ENCODE measurements around the gene EFEMP1. TPM values are rescaled to one million over a fixed set of nuclear protein-coding genes. Genes with fewer than 3 reads are reported as not detected.

The EFEMP1 gene
- polyA plus RNA-seq, 1 donor = 38.0 TPM

- no CpG with 5 or more reads among the region's 2 CpGs for WGBS (ENCODE audit: insufficient coverage, low lambda C conversion rate)
- Histone ChIP-seq H3K4me3 (ENCODE audit: low read length) (no peak overlapping the region), H3K27me3 (ENCODE audit: control insufficient read depth, insufficient read depth, low read length) (no peaks in the 10 kb centered on the region), H3K4me1 (ENCODE audit: control insufficient read depth, insufficient read depth, low read length) (no peaks in the 10 kb centered on the region), H3K9me3 (ENCODE audit: control insufficient read depth, low read depth, low read length) (no peaks in the 10 kb centered on the region), H3K36me3 (ENCODE audit: control insufficient read depth, insufficient read depth, low read length) (no peaks in the 10 kb centered on the region), H3K27ac (ENCODE audit: low read length) (no peak overlapping the region)
- DNase-seq = no peak
Observed at GRCh38 chr2:55901941-55902340, 21.6 kb downstream of the EFEMP1 start.

GRCh38 chr2:55901322-55901721 is 22.3 kb downstream of the EFEMP1 start:
- H3K4me3 ChIP-seq (ENCODE audit: low read length) = no peak overlapping the region
- H3K27ac ChIP-seq (ENCODE audit: low read length) = no peak overlapping the region
- H3K4me1 ChIP-seq (ENCODE audit: control insufficient read depth, insufficient read depth, low read length) = no peaks in the 10 kb centered on the region
- peak; percentile 5 to 32 for DNase-seq
- H3K36me3 ChIP-seq (ENCODE audit: control insufficient read depth, insufficient read depth, low read length) = no peaks in the 10 kb centered on the region
- no peaks in the 10 kb centered on the region for H3K27me3 ChIP-seq (ENCODE audit: control insufficient read depth, insufficient read depth, low read length)
- H3K9me3 ChIP-seq (ENCODE audit: control insufficient read depth, low read depth, low read length) = no peaks in the 10 kb centered on the region
- WGBS (ENCODE audit: insufficient coverage, low lambda C conversion rate) = no CpG with 5 or more reads among the region's 1 CpG

GRCh38 chr2:55899881-55900280 is 23.7 kb downstream of the EFEMP1 start:
- Histone ChIP-seq H3K4me3 (ENCODE audit: low read length) (no peak overlapping the region), H3K9me3 (ENCODE audit: control insufficient read depth, low read depth, low read length) (no peaks in the 10 kb centered on the region), H3K36me3 (ENCODE audit: control insufficient read depth, insufficient read depth, low read length) (no peaks in the 10 kb centered on the region), H3K4me1 (ENCODE audit: control insufficient read depth, insufficient read depth, low read length) (no peaks in the 10 kb centered on the region), H3K27me3 (ENCODE audit: control insufficient read depth, insufficient read depth, low read length) (no peaks in the 10 kb centered on the region), H3K27ac (ENCODE audit: low read length) (no peak overlapping the region)
- no peak for DNase-seq
- 92% methylated on average over 2 of the region's 2 CpGs for WGBS (ENCODE audit: insufficient coverage, low lambda C conversion rate)

GRCh38 chr2:55898386-55899040 is 25.1 kb downstream of the EFEMP1 start:
- no peak overlapping the region for H3K4me3 ChIP-seq (ENCODE audit: low read length)
- no peak overlapping the region for H3K27ac ChIP-seq (ENCODE audit: low read length)
- no peak for DNase-seq
- H3K27me3 ChIP-seq (ENCODE audit: control insufficient read depth, insufficient read depth, low read length) = no peaks in the 10 kb centered on the region
- no peaks in the 10 kb centered on the region for H3K9me3 ChIP-seq (ENCODE audit: control insufficient read depth, low read depth, low read length)
- 100% methylated on average over 3 of the region's 5 CpGs for WGBS (ENCODE audit: insufficient coverage, low lambda C conversion rate)
- no peaks in the 10 kb centered on the region for H3K36me3 ChIP-seq (ENCODE audit: control insufficient read depth, insufficient read depth, low read length)
- H3K4me1 ChIP-seq (ENCODE audit: control insufficient read depth, insufficient read depth, low read length) = no peaks in the 10 kb centered on the region

- Histone ChIP-seq H3K4me1 (ENCODE audit: control insufficient read depth, insufficient read depth, low read length) (no peaks in the 10 kb centered on the region), H3K27me3 (ENCODE audit: control insufficient read depth, insufficient read depth, low read length) (no peaks in the 10 kb centered on the region), H3K9me3 (ENCODE audit: control insufficient read depth, low read depth, low read length) (no peaks in the 10 kb centered on the region), H3K4me3 (ENCODE audit: low read length) (no peak overlapping the region), H3K27ac (ENCODE audit: low read length) (no peak overlapping the region), H3K36me3 (ENCODE audit: control insufficient read depth, insufficient read depth, low read length) (no peaks in the 10 kb centered on the region)
- DNase-seq = no peak
Observed at GRCh38 chr2:55896633-55897032, 26.9 kb downstream of the EFEMP1 start.

- WGBS (ENCODE audit: insufficient coverage, low lambda C conversion rate) = 100% methylated on average over 1 of the region's 2 CpGs
- H3K27me3 ChIP-seq (ENCODE audit: control insufficient read depth, insufficient read depth, low read length) = no peaks in the 10 kb centered on the region
- no peak overlapping the region for H3K27ac ChIP-seq (ENCODE audit: low read length)
- no peak overlapping the region for H3K4me3 ChIP-seq (ENCODE audit: low read length)
- no peaks in the 10 kb centered on the region for H3K9me3 ChIP-seq (ENCODE audit: control insufficient read depth, low read depth, low read length)
- H3K36me3 ChIP-seq (ENCODE audit: control insufficient read depth, insufficient read depth, low read length) = no peaks in the 10 kb centered on the region
- H3K4me1 ChIP-seq (ENCODE audit: control insufficient read depth, insufficient read depth, low read length) = no peaks in the 10 kb centered on the region
- no peak for DNase-seq
Observed at GRCh38 chr2:55894720-55895119, 28.9 kb downstream of the EFEMP1 start.

GRCh38 chr2:55891671-55892094 is 31.9 kb downstream of the EFEMP1 start:
- H3K4me1 ChIP-seq (ENCODE audit: control insufficient read depth, insufficient read depth, low read length) = no peaks in the 10 kb centered on the region
- H3K27me3 ChIP-seq (ENCODE audit: control insufficient read depth, insufficient read depth, low read length) = no peaks in the 10 kb centered on the region
- no CpG with 5 or more reads among the region's 2 CpGs for WGBS (ENCODE audit: insufficient coverage, low lambda C conversion rate)
- H3K27ac ChIP-seq (ENCODE audit: low read length) = no peak overlapping the region
- no peaks in the 10 kb centered on the region for H3K36me3 ChIP-seq (ENCODE audit: control insufficient read depth, insufficient read depth, low read length)
- no peak overlapping the region for H3K4me3 ChIP-seq (ENCODE audit: low read length)
- H3K9me3 ChIP-seq (ENCODE audit: control insufficient read depth, low read depth, low read length) = no peaks in the 10 kb centered on the region
- DNase-seq = no peak

- Histone ChIP-seq H3K27me3 (ENCODE audit: control insufficient read depth, insufficient read depth, low read length) (no peaks in the 10 kb centered on the region), H3K36me3 (ENCODE audit: control insufficient read depth, insufficient read depth, low read length) (no peaks in the 10 kb centered on the region), H3K9me3 (ENCODE audit: control insufficient read depth, low read depth, low read length) (no peaks in the 10 kb centered on the region), H3K27ac (ENCODE audit: low read length) (no peak overlapping the region), H3K4me3 (ENCODE audit: low read length) (no peak overlapping the region), H3K4me1 (ENCODE audit: control insufficient read depth, insufficient read depth, low read length) (no peaks in the 10 kb centered on the region)
- WGBS (ENCODE audit: insufficient coverage, low lambda C conversion rate) = no CpG with 5 or more reads among the region's 3 CpGs
- no peak for DNase-seq
Observed at GRCh38 chr2:55888936-55889335, 34.6 kb downstream of the EFEMP1 start.

- DNase-seq = no peak
- no peak overlapping the region for H3K4me3 ChIP-seq (ENCODE audit: low read length)
- no peak overlapping the region for H3K27ac ChIP-seq (ENCODE audit: low read length)
- H3K36me3 ChIP-seq (ENCODE audit: control insufficient read depth, insufficient read depth, low read length) = no peaks in the 10 kb centered on the region
- WGBS (ENCODE audit: insufficient coverage, low lambda C conversion rate) = no CpG with 5 or more reads among the region's 7 CpGs
- H3K4me1 ChIP-seq (ENCODE audit: control insufficient read depth, insufficient read depth, low read length) = no peaks in the 10 kb centered on the region
- no peaks in the 10 kb centered on the region for H3K9me3 ChIP-seq (ENCODE audit: control insufficient read depth, low read depth, low read length)
- H3K27me3 ChIP-seq (ENCODE audit: control insufficient read depth, insufficient read depth, low read length) = no peaks in the 10 kb centered on the region
Observed at GRCh38 chr2:55887901-55888624, 35.5 kb downstream of the EFEMP1 start.

- no peak overlapping the region for H3K4me3 ChIP-seq (ENCODE audit: low read length)
- 51% methylated on average over 2 of the region's 2 CpGs for WGBS (ENCODE audit: insufficient coverage, low lambda C conversion rate)
- DNase-seq = no peak
- no peaks in the 10 kb centered on the region for H3K27me3 ChIP-seq (ENCODE audit: control insufficient read depth, insufficient read depth, low read length)
- H3K4me1 ChIP-seq (ENCODE audit: control insufficient read depth, insufficient read depth, low read length) = no peaks in the 10 kb centered on the region
- no peak overlapping the region for H3K27ac ChIP-seq (ENCODE audit: low read length)
- H3K36me3 ChIP-seq (ENCODE audit: control insufficient read depth, insufficient read depth, low read length) = no peaks in the 10 kb centered on the region
- H3K9me3 ChIP-seq (ENCODE audit: control insufficient read depth, low read depth, low read length) = no peaks in the 10 kb centered on the region
Observed at GRCh38 chr2:55887351-55887750, 36.2 kb downstream of the EFEMP1 start.

- Histone ChIP-seq H3K27ac (ENCODE audit: low read length) (no peak overlapping the region), H3K36me3 (ENCODE audit: control insufficient read depth, insufficient read depth, low read length) (no peaks in the 10 kb centered on the region), H3K4me3 (ENCODE audit: low read length) (no peak overlapping the region), H3K27me3 (ENCODE audit: control insufficient read depth, insufficient read depth, low read length) (no peaks in the 10 kb centered on the region), H3K9me3 (ENCODE audit: control insufficient read depth, low read depth, low read length) (no peaks in the 10 kb centered on the region), H3K4me1 (ENCODE audit: control insufficient read depth, insufficient read depth, low read length) (no peaks in the 10 kb centered on the region)
- DNase-seq = no peak
Observed at GRCh38 chr2:55885944-55886281, 37.7 kb downstream of the EFEMP1 start.

Data from large intestine (tissue), 3 donors.